ENCODE measurements around the gene METAP1D. TPM values are rescaled to one million over a fixed set of nuclear protein-coding genes. Genes with fewer than 3 reads are reported as not detected.

METAP1D gene
- total RNA-seq, 1 experiment from 2014 or later, result 10.4 TPM

GRCh38 chr2:172120118-172120517 is 120.4 kb downstream of the METAP1D start:
- no peaks in the 10 kb centered on the region for H3K27me3 ChIP-seq (replicated peaks; ENCODE audit: control insufficient read depth, insufficient read depth, low read length)
- no peak for TF ChIP-seq CTCF (IDR thresholded peaks at IDR 0.05; ENCODE audit: insufficient read depth in 1 of 2, low read depth in 1 of 2, low read length in 1 of 2, severe bottlenecking in 1 of 2, unreplicated experiment in 1 of 2)
- no peak overlapping the region for H3K27ac Mint-ChIP-seq (ENCODE audit: unreplicated experiment)
- intact Hi-C loops (cut with micrococcal nuclease; ENCODE audit: unreplicated experiment), result no loop called here
- no peaks in the 10 kb centered on the region for H3K9me3 ChIP-seq
- no peaks in the 10 kb centered on the region for H3K36me3 ChIP-seq (ENCODE audit: control insufficient read depth, insufficient read depth, low read length)
- H3K36me3 Mint-ChIP-seq (ENCODE audit: insufficient read depth, unreplicated experiment), result no peaks in the 10 kb centered on the region
- no peak overlapping the region for H3K4me3 Mint-ChIP-seq (ENCODE audit: unreplicated experiment)
- H3K4me1 ChIP-seq, result peaks cover 8% of the 10 kb centered on the region; the same call in 1 of the 2 replicates
- CTCF ChIA-PET, result no interaction called here
- no peak for DNase-seq
- no peak overlapping the region for H3K4me3 ChIP-seq (ENCODE audit: low read depth, low read length)
- POLR2A ChIA-PET, result no interaction called here
- no peaks in the 10 kb centered on the region for H3K27me3 Mint-ChIP-seq (ENCODE audit: insufficient read depth, unreplicated experiment)
- no TSS peak for BruUV-seq (replicated peaks)
- peaks cover 20% of the 10 kb centered on the region for H3K4me1 Mint-ChIP-seq (ENCODE audit: low read depth, unreplicated experiment)
- H3K9me3 Mint-ChIP-seq (ENCODE audit: unreplicated experiment), result no peaks in the 10 kb centered on the region

GRCh38 chr2:172128484-172128883 is 128.7 kb downstream of the METAP1D start:
- H3K4me3 Mint-ChIP-seq (ENCODE audit: unreplicated experiment), result no peak overlapping the region
- TF ChIP-seq CTCF (IDR thresholded peaks at IDR 0.05; ENCODE audit: insufficient read depth in 1 of 2, low read depth in 1 of 2, low read length in 1 of 2, severe bottlenecking in 1 of 2, unreplicated experiment in 1 of 2), result no peak
- CTCF ChIA-PET, result interaction anchor here (0.7 kb wide), 1 partner anchor 235 kb away, joined by 4 read pairs; the partner anchor contains the start of gene SLC25A12

GRCh38 chr2:172129404-172129803 is 129.7 kb downstream of the METAP1D start:
- BruUV-seq (replicated peaks), result no TSS peak
- DNase-seq, result no peak
- H3K36me3 Mint-ChIP-seq (ENCODE audit: insufficient read depth, unreplicated experiment), result no peaks in the 10 kb centered on the region
- H3K27ac Mint-ChIP-seq (ENCODE audit: unreplicated experiment), result no peak overlapping the region
- H3K4me1 ChIP-seq, result no peaks in the 10 kb centered on the region
- TF ChIP-seq CTCF (IDR thresholded peaks at IDR 0.05; ENCODE audit: insufficient read depth in 1 of 2, low read depth in 1 of 2, low read length in 1 of 2, severe bottlenecking in 1 of 2, unreplicated experiment in 1 of 2), result no peak
- no peaks in the 10 kb centered on the region for H3K27me3 ChIP-seq (replicated peaks; ENCODE audit: control insufficient read depth, insufficient read depth, low read length)
- H3K27me3 Mint-ChIP-seq (ENCODE audit: insufficient read depth, unreplicated experiment), result no peaks in the 10 kb centered on the region
- intact Hi-C loops (cut with micrococcal nuclease; ENCODE audit: unreplicated experiment), result no loop called here
- H3K36me3 ChIP-seq (ENCODE audit: control insufficient read depth, insufficient read depth, low read length), result no peaks in the 10 kb centered on the region
- no peaks in the 10 kb centered on the region for H3K4me1 Mint-ChIP-seq (ENCODE audit: low read depth, unreplicated experiment)
- CTCF ChIA-PET, result interaction anchor here (0.6 kb wide), 1 partner anchor 12 kb away, joined by 5 read pairs; no protein-coding TSS in a partner anchor
- POLR2A ChIA-PET, result no interaction called here
- H3K4me3 Mint-ChIP-seq (ENCODE audit: unreplicated experiment), result no peak overlapping the region
- H3K9me3 ChIP-seq, result no peaks in the 10 kb centered on the region
- no peaks in the 10 kb centered on the region for H3K9me3 Mint-ChIP-seq (ENCODE audit: unreplicated experiment)
- H3K4me3 ChIP-seq (ENCODE audit: low read depth, low read length), result no peak overlapping the region

More at GRCh38 chr2:172128484-172128883, 128.7 kb downstream of the METAP1D start:
- intact Hi-C loops (cut with micrococcal nuclease; ENCODE audit: unreplicated experiment), result no loop called here
- DNase-seq, result no peak
- POLR2A ChIA-PET, result no interaction called here
- no peaks in the 10 kb centered on the region for H3K9me3 Mint-ChIP-seq (ENCODE audit: unreplicated experiment)
- H3K27me3 ChIP-seq (replicated peaks; ENCODE audit: control insufficient read depth, insufficient read depth, low read length), result no peaks in the 10 kb centered on the region
- H3K4me1 Mint-ChIP-seq (ENCODE audit: low read depth, unreplicated experiment), result no peaks in the 10 kb centered on the region
- H3K4me1 ChIP-seq, result no peaks in the 10 kb centered on the region
- H3K27me3 Mint-ChIP-seq (ENCODE audit: insufficient read depth, unreplicated experiment), result no peaks in the 10 kb centered on the region
- no peaks in the 10 kb centered on the region for H3K9me3 ChIP-seq
- H3K4me3 ChIP-seq (ENCODE audit: low read depth, low read length), result no peak overlapping the region
- H3K27ac Mint-ChIP-seq (ENCODE audit: unreplicated experiment), result no peak overlapping the region
- no TSS peak for BruUV-seq (replicated peaks)
- H3K36me3 Mint-ChIP-seq (ENCODE audit: insufficient read depth, unreplicated experiment), result no peaks in the 10 kb centered on the region
- no peaks in the 10 kb centered on the region for H3K36me3 ChIP-seq (ENCODE audit: control insufficient read depth, insufficient read depth, low read length)

Other genes starting within 250 kb of the METAP1D start
- gene SLC25A12, start 105.7 kb upstream of the METAP1D start, total RNA-seq (2022), result 5.0 and 5.3 TPM in 2 replicates
- gene HAT1, start 77.5 kb upstream of the METAP1D start, total RNA-seq (2022), result 72.0 and 74.3 TPM in 2 replicates
- 1.2 TPM in 2 replicates for gene DLX1, start 85.6 kb downstream of the METAP1D start, total RNA-seq (2022)
- 0.79 and 0.82 TPM in 2 replicates for gene DLX2, start 102.9 kb downstream of the METAP1D start, total RNA-seq (2022)